Measurements from ENCODE around the gene CCDC167.
"Not testable (repeated sequence)": the region's sequence is repeated elsewhere in the genome, so short reads cannot be mapped to it uniquely, and the experiment has no call there.

CCDC167 gene

DNA sequence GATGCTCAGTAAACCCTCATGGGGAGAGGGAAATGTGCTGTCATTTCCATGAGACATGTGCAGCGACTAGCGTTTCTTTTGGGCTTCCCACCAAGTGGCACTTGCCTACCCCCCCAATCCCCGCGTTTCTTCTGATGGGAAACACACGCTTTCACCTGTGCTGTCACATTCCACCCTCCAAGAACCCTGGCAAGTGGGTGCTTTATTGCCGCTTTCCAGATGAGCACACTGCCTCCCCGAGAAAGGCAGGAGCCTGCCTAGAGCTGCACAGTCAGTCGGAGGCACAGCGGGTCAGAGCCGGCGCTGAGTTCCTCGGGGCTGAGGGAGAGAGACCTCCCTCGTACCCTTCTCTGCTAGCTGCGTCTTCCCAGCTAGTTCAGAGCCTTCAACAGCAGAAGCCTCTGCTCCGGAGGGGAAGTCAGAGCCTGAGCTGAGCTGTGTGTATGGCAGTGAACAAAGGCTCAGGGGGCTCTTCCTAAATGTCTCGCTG is 12.3 kb upstream of the CCDC167 start:
- 33 to 36% methylated on average over 16 of the region's 16 CpGs for WGBS, 2 experiments

DNA sequence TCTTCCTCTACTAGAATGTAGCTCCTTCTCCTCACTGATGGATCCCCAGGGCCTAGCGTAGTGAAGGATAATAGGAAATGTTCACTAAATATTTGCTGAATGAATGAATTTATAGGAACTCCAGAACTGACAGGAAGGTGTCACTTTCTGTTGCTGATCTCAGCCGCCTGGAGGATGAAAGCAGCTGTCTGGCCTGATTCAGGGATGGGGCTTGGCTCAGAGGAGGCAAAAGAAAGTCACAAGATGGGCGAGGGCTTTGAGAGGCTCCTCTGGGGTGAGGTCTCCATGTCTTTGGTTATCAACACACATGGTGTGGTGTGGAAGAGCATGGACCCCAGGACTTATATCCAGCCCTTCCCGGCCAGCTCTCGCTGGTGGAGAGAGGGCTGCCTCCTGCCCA is 11.5 kb upstream of the CCDC167 start:
- H3K27me3 ChIP-seq (ENCODE audit: control insufficient read depth, insufficient read depth, low read length, poor library complexity, severe bottlenecking): no peaks in the 10 kb centered on the region
- H3K36me3 ChIP-seq (ENCODE audit: control insufficient read depth, insufficient read depth, low read length): no peaks in the 10 kb centered on the region
- H3K4me3 ChIP-seq (ENCODE audit: insufficient read depth, low read depth, low read length): no peak overlapping the region
- H3K4me1 ChIP-seq (ENCODE audit: control insufficient read depth, insufficient read depth, low read length): peaks cover 48% of the 10 kb centered on the region
- 82 to 92% methylated on average over 5 of the region's 5 CpGs for WGBS, 2 experiments
- no peaks in the 10 kb centered on the region for H3K9me3 ChIP-seq (ENCODE audit: control insufficient read depth, low read length)
- H3K27ac ChIP-seq (ENCODE audit: insufficient read depth, low read depth, low read length, poor library complexity, severe bottlenecking): no peak overlapping the region

More for the DNA sequence above, 12.3 kb upstream of the CCDC167 start:
- no peaks in the 10 kb centered on the region for H3K36me3 ChIP-seq (ENCODE audit: control insufficient read depth, insufficient read depth, low read length)
- no peak overlapping the region for H3K27ac ChIP-seq (ENCODE audit: insufficient read depth, low read depth, low read length, poor library complexity, severe bottlenecking)
- H3K9me3 ChIP-seq (ENCODE audit: control insufficient read depth, low read length): no peaks in the 10 kb centered on the region
- H3K4me1 ChIP-seq (ENCODE audit: control insufficient read depth, insufficient read depth, low read length): peaks cover 55% of the 10 kb centered on the region
- H3K27me3 ChIP-seq (ENCODE audit: control insufficient read depth, insufficient read depth, low read length, poor library complexity, severe bottlenecking): no peaks in the 10 kb centered on the region
- H3K4me3 ChIP-seq (ENCODE audit: insufficient read depth, low read depth, low read length): no peak overlapping the region

DNA sequence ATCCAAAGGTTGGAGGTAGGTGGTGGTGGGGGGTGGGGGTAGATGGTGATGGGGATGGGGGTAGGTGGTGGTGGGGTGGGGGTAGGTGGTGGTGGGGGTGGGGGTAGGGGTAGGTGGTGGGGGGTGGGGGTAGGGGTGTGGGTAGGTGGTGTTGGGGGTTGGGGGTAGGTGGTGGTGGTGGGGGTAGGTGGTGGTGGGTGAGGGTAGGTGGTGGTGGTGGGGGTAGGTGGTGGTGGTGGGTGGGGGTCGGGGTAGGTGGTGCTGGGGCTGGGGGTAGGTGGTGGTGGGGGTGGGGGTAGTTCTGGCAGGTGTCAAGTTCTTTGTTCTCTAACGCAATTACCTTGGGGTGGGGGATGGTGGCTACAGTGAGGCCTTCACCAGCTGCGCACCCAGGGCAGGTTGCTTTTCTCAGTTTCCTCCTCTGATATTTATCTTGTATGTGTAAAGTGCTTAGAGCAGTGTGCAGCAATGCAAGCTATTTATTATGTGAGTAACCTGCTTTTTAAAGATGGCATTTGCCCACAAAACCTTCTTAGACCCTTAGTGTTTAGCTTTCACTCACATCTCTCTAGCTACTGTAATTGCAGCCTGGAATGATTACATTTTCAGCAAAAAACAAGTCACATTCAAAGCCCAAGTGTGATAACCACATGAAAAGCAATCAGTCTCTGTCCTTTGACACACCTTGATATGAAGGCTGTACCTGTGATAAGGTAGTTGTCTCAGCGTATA is 8.2 kb upstream of the CCDC167 start:
- H3K4me1 ChIP-seq (ENCODE audit: control insufficient read depth, insufficient read depth, low read length): peaks cover 20% of the 10 kb centered on the region
- H3K27ac ChIP-seq (ENCODE audit: insufficient read depth, low read depth, low read length, poor library complexity, severe bottlenecking): no peak overlapping the region
- H3K4me3 ChIP-seq (ENCODE audit: insufficient read depth, low read depth, low read length): no peak overlapping the region
- no peaks in the 10 kb centered on the region for H3K36me3 ChIP-seq (ENCODE audit: control insufficient read depth, insufficient read depth, low read length)
- H3K27me3 ChIP-seq (ENCODE audit: control insufficient read depth, insufficient read depth, low read length, poor library complexity, severe bottlenecking): peaks cover 4% of the 10 kb centered on the region
- 81 to 90% methylated on average over 3 to 4 of the region's 4 CpGs for WGBS, 2 experiments
- no peaks in the 10 kb centered on the region for H3K9me3 ChIP-seq (ENCODE audit: control insufficient read depth, low read length)

DNA sequence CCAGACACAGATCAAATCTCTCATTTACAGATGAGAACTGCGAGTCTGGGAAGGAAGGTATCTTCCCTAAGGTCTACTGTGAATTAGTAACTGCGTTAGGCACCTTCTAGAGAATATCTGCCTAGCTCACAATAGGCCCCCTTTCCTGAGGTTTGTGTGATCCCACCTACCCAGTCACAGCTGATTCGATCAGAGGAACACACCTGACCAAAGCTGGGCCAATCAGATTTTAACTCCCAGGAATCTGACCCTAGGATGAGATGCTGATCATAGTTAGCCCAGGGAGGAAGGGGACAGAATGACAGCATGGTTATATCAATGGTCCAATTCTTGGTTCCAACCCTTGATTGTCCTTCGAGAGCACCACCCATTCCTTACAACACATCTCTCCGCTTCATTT is 7.4 kb upstream of the CCDC167 start:
- Histone ChIP-seq H3K27ac (ENCODE audit: insufficient read depth, low read depth, low read length, poor library complexity, severe bottlenecking) (no peak overlapping the region), H3K27me3 (ENCODE audit: control insufficient read depth, insufficient read depth, low read length, poor library complexity, severe bottlenecking) (peaks cover 4% of the 10 kb centered on the region), H3K9me3 (ENCODE audit: control insufficient read depth, low read length) (no peaks in the 10 kb centered on the region), H3K36me3 (ENCODE audit: control insufficient read depth, insufficient read depth, low read length) (no peaks in the 10 kb centered on the region), H3K4me1 (ENCODE audit: control insufficient read depth, insufficient read depth, low read length) (peaks cover 14% of the 10 kb centered on the region), H3K4me3 (ENCODE audit: insufficient read depth, low read depth, low read length) (no peak overlapping the region)
- 85 to 92% methylated on average over 5 of the region's 5 CpGs for WGBS, 2 experiments

DNA sequence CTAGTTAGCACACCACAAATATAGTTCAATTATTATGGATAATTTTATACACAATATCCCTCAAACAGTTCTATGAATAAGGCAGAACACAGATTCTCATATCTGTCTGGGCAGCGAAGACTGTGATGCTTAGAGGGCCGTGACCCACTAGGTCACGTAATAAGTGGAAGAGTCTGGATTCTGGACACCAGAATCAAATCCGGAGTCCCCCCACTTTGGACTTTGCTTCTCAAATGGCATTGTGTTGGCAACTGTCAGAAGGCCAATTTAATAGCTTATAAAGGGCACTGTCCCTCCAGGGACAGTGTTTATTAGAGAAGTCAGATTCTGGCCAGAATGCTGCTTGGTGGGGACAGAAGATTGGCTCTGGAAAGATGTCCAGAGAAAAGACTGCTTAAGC is 6.8 kb upstream of the CCDC167 start:
- Histone ChIP-seq H3K4me3 (ENCODE audit: insufficient read depth, low read depth, low read length) (no peak overlapping the region), H3K27ac (ENCODE audit: insufficient read depth, low read depth, low read length, poor library complexity, severe bottlenecking) (no peak overlapping the region), H3K36me3 (ENCODE audit: control insufficient read depth, insufficient read depth, low read length) (no peaks in the 10 kb centered on the region), H3K4me1 (ENCODE audit: control insufficient read depth, insufficient read depth, low read length) (peaks cover 9% of the 10 kb centered on the region), H3K27me3 (ENCODE audit: control insufficient read depth, insufficient read depth, low read length, poor library complexity, severe bottlenecking) (peaks cover 4% of the 10 kb centered on the region), H3K9me3 (ENCODE audit: control insufficient read depth, low read length) (no peaks in the 10 kb centered on the region)
- 74% methylated on average over 4 of the region's 4 CpGs for WGBS, 2 experiments

DNA sequence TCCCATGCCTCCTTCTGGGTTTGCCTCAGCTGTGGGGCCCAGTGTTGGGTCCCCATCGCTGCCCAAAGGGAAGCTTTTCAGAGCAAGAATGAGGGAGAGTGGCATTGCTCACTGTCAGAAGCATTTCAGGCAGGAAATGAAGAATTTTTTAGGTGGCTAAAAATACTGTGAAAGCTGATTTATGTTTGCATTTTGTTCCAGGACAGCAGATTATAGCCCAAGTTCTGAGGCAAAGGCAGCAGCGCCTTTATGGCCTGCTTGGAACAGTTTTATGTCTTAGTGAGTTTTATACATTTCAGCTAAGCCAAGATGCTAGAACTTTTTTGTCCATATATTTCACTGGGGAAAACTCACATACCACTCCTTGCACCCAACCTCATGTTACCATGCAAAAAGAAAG is 4.3 kb upstream of the CCDC167 start:
- no peak overlapping the region for H3K4me3 ChIP-seq (ENCODE audit: insufficient read depth, low read depth, low read length)
- H3K36me3 ChIP-seq (ENCODE audit: control insufficient read depth, insufficient read depth, low read length): no peaks in the 10 kb centered on the region
- H3K27ac ChIP-seq (ENCODE audit: insufficient read depth, low read depth, low read length, poor library complexity, severe bottlenecking): no peak overlapping the region
- peaks cover 4% of the 10 kb centered on the region for H3K27me3 ChIP-seq (ENCODE audit: control insufficient read depth, insufficient read depth, low read length, poor library complexity, severe bottlenecking)
- H3K9me3 ChIP-seq (ENCODE audit: control insufficient read depth, low read length): no peaks in the 10 kb centered on the region
- peaks cover 9% of the 10 kb centered on the region for H3K4me1 ChIP-seq (ENCODE audit: control insufficient read depth, insufficient read depth, low read length)
- 92 to 93% methylated on average over 2 of the region's 2 CpGs for WGBS, 2 experiments

DNA sequence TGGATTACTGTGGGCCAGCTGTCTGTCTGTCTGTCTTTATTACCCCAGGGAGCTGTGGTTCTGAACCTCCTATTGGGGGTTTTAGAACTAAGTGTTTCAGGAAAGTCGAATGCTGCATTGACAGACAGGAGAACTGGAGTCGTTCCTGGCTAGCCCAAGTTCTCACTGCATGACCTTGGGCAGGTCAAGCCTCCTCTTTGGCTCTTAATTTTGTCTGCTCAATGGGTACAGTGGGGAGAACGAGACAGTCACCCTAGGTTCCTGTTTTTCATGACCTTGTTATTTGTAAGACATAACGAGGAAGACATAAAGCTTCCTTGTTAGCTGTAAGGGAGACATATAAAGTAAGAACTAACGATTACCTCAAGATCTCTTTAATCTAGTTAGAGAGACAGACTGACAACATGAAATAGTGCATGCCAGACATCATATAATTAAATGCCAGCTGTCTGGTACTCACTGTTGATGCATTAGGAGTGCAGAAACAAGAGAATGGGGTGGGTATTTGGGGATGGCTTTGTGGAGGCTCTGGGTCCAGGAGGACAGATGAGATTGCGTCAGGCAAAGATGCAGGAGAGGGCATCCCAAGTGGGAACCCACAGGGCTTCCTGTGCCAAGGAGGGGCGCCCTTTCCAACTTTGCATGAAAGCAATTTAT is 3.7 kb upstream of the CCDC167 start:
- 82 to 87% methylated on average over 6 to 7 of the region's 7 CpGs for WGBS, 2 experiments
- Histone ChIP-seq H3K4me1 (ENCODE audit: control insufficient read depth, insufficient read depth, low read length) (peaks cover 9% of the 10 kb centered on the region), H3K9me3 (ENCODE audit: control insufficient read depth, low read length) (no peaks in the 10 kb centered on the region), H3K4me3 (ENCODE audit: insufficient read depth, low read depth, low read length) (no peak overlapping the region), H3K36me3 (ENCODE audit: control insufficient read depth, insufficient read depth, low read length) (no peaks in the 10 kb centered on the region), H3K27me3 (ENCODE audit: control insufficient read depth, insufficient read depth, low read length, poor library complexity, severe bottlenecking) (peaks cover 4% of the 10 kb centered on the region), H3K27ac (ENCODE audit: insufficient read depth, low read depth, low read length, poor library complexity, severe bottlenecking) (no peak overlapping the region)

DNA sequence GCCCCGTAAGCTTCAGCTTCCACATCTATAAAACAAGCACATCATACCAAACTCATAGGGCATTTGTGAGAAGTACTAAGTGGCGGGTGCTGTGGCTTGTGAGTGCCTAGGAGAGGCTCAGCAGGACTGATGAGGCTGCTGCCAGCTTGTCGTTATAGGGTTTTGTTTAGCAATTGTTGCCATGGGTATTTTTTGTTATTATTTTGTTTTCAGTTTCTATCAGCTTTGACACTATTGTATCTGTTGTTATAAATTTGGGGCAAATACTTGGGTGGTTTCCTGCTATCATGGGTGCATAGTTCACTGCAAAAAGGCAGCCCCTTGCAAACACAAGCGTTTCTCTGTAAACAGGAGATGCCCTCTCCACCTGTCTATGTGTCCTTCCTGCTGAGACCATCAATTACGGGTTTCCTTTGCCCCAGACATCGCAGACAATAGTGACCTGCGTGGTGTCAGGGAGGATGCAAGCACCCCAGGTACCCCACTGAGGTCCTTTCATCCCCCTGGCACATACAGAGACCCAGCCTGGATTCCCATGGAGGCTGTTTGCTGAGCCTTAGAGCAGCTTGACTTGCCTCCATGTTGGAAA is 3.1 kb upstream of the CCDC167 start:
- Histone ChIP-seq H3K27ac (ENCODE audit: insufficient read depth, low read depth, low read length, poor library complexity, severe bottlenecking) (no peak overlapping the region), H3K4me3 (ENCODE audit: insufficient read depth, low read depth, low read length) (no peak overlapping the region), H3K9me3 (ENCODE audit: control insufficient read depth, low read length) (no peaks in the 10 kb centered on the region), H3K27me3 (ENCODE audit: control insufficient read depth, insufficient read depth, low read length, poor library complexity, severe bottlenecking) (peaks cover 4% of the 10 kb centered on the region), H3K36me3 (ENCODE audit: control insufficient read depth, insufficient read depth, low read length) (no peaks in the 10 kb centered on the region), H3K4me1 (ENCODE audit: control insufficient read depth, insufficient read depth, low read length) (peaks cover 7% of the 10 kb centered on the region)
- 28 to 36% methylated on average over 7 of the region's 7 CpGs for WGBS, 2 experiments

DNA sequence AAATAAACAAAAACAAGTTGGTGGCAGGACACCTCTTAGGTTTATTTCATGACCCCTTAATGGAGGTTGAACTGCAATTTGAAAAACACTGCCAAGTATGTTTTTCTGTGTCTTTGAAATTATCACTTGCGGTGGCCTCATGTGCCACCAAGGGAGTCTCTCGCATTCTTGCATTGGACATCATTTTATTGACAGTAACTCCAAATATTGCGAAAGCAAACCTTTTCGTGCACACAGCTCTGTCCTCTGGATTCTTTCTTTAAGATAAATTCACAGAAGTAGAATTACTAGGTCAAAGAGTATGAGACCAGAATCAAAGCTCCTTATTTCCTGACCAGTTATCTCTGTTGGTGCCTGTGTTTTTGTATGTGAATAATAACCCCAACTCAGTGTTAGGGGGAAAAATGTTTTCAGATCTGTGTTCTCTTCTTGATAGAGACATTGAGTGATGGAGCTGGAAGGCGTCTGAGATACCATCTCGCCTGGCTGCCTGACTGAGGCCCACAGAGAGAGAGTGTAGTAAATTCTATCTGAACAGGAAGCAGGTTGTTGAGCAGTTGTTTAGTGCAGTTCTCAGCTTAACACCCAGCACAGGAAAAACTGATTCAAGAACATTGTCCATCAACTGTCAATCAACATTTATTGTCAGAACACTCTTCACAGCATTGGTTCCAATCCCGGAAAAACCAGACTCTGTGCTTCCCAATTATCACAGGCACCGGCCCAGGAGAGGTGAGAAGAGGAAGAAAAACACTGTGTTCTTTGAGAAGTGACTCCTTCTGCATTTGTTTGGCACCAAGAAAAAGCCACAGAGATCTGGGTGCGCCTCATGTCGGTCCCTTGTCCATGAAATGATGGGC is 2.2 kb upstream of the CCDC167 start:
- peaks cover 7% of the 10 kb centered on the region for H3K4me1 ChIP-seq (ENCODE audit: control insufficient read depth, insufficient read depth, low read length)
- WGBS, 2 experiments: 94 to 95% methylated on average over 10 of the region's 10 CpGs
- H3K4me3 ChIP-seq (ENCODE audit: insufficient read depth, low read depth, low read length): no peak overlapping the region
- H3K27ac ChIP-seq (ENCODE audit: insufficient read depth, low read depth, low read length, poor library complexity, severe bottlenecking): no peak overlapping the region
- H3K9me3 ChIP-seq (ENCODE audit: control insufficient read depth, low read length): no peaks in the 10 kb centered on the region
- peaks cover 4% of the 10 kb centered on the region for H3K27me3 ChIP-seq (ENCODE audit: control insufficient read depth, insufficient read depth, low read length, poor library complexity, severe bottlenecking)
- H3K36me3 ChIP-seq (ENCODE audit: control insufficient read depth, insufficient read depth, low read length): no peaks in the 10 kb centered on the region

DNA sequence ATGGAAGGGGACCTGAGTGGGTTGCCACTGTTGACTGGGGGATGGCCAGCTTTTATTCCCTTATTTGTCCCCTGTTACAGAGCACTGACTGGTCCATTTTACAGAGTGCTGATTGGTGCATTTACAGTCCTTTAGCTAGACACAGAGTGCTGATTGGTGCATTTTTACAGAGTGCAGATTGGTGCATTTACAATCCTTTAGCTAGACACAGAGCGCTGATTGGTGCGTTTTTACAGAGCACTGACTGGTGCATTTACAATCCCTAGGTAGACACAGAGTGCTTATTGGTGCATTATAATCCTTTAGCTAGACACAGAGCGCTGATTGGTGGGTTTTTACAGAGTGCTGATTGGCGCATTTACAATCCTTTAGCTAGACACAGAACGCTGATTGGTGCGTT is 1.2 kb upstream of the CCDC167 start:
- H3K9me3 ChIP-seq (ENCODE audit: control insufficient read depth, low read length); H3K36me3 ChIP-seq (ENCODE audit: control insufficient read depth, insufficient read depth, low read length); H3K4me3 ChIP-seq (ENCODE audit: insufficient read depth, low read depth, low read length); H3K4me1 ChIP-seq (ENCODE audit: control insufficient read depth, insufficient read depth, low read length); H3K27me3 ChIP-seq (ENCODE audit: control insufficient read depth, insufficient read depth, low read length, poor library complexity, severe bottlenecking); H3K27ac ChIP-seq (ENCODE audit: insufficient read depth, low read depth, low read length, poor library complexity, severe bottlenecking): not testable (repeated sequence)
- 95% methylated on average over 6 of the region's 6 CpGs for WGBS, 2 experiments
